ENCODE data around the gene GRIFIN.

DNA sequence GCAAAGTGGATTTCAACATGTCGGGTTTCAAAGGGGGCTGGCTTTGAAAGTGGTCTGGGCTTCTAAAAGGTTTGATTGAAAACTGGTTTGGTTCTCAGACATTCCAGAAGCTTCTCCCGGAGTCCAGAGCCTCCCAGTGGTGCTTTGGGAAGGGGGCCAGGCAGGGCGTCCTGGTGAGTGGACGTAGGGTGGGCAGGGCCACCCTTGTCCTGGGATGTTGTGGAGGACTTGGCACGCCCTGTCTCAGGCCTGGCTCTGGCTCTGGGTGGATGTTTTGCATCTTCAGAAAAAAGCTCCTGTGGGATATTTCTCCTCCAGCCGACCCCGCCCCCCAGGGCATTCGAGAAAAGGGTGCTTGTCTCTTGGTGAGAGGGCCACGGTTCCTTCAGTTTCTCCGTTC, 31.2 kb downstream of the GRIFIN start:
- TF ChIP-seq SUZ12 (IDR thresholded peaks at IDR 0.05; ENCODE audit: extremely low read depth, insufficient read depth, insufficient read length) (no peak), ZNF274 (IDR thresholded peaks at IDR 0.05; ENCODE audit: low read depth, low read length) (no peak), YY1 (IDR thresholded peaks at IDR 0.05; ENCODE audit: insufficient read depth, insufficient read length) (no peak)

Measured in NT2/D1 (cell line).